IMR-90 (cell line): ENCODE measurements around the gene PRRC2B.
A peak's percentile ranks its signal among the peaks of the same experiment; 100 is the strongest.

ENCODE experiments used
- FOS ChIP-seq: fragments of 150-350 bp; IDR thresholded peaks from 2 replicates; pipeline ENCODE4 v1.6.1; 2016; ENCODE audit warnings: low read depth, low read length
- POLR2A ChIP-seq: IDR thresholded peaks from 2 replicates; pipeline ENCODE4 v1.6.1; 2012; ENCODE audit warnings: mild to moderate bottlenecking, low read depth, low read length

- peak; percentile 46; the same call in 1 of the 2 replicates for TF ChIP-seq FOS
- peak; percentile 45; the same call in 1 of the 2 replicates for TF ChIP-seq POLR2A
Observed at GRCh38 chr9:131432597-131433301, 38.9 kb downstream of the PRRC2B start.
